ENCODE measurements around the gene PSG2. TPM values are rescaled to one million over a fixed set of nuclear protein-coding genes. Genes with fewer than 3 reads are reported as not detected.
"Not testable (repeated sequence)": the region's sequence is repeated elsewhere in the genome, so short reads cannot be mapped to it uniquely, and the experiment has no call there.

Gene PSG2
- not detected for polyA plus RNA-seq
- long read RNA-seq, donor 1: 0 reads
- long read RNA-seq, donor 2: 0 reads
- long read RNA-seq, donor 3: 0 reads
- long read RNA-seq, donor 4: 0 reads
- long read RNA-seq, donor 5: 0 reads
- long read RNA-seq, donor 6, transcript PSG2-202 (6 exons, 1,538 nt): major isoform, 12 of 12 reads
- long read RNA-seq, donor 6, partial matches to known transcripts: 0 of 12 reads
- long read RNA-seq, donor 6, other reads (novel, unspliced or antisense): 0 of 12 reads
- long read RNA-seq, donor 7: 0 reads
- long read RNA-seq, donor 8: 0 reads
- long read RNA-seq, donor 9: 0 reads
- long read RNA-seq, donor 10: 0 reads
- long read RNA-seq, donor 11: 0 reads

DNA sequence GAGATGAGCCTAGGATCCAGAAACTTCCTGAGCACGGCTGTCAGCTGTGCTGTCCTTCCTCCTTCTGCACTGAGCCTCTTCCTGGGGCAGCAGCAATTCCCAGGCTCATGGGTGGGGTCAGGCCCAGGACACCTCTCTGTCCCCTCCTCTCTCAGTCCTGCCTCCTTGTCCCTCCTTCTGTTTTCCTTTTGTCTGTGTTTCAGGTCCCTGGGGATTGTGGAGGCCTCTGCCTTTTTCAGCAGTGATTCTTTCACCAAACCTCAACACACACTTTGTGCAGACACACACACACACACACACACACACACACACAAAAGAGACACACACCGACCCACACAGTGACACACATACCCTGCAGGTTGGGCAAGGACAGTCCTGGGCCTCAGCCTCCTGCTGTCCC lies at the start of gene PSG2:
TSS of gene PSG2 (minus strand) at position 101 of the 400 bp plus-strand sequence. CDS start 132 bp downstream, outside the sequence.
- not testable (repeated sequence) for H3K4me3 ChIP-seq (ENCODE audit: low read length); H3K27ac ChIP-seq (ENCODE audit: low read length); H3K4me1 ChIP-seq (ENCODE audit: control insufficient read depth, insufficient read depth, low read length); H3K9me3 ChIP-seq (ENCODE audit: control insufficient read depth, low read depth, low read length); DNase-seq; H3K36me3 ChIP-seq (ENCODE audit: control insufficient read depth, insufficient read depth, low read length); H3K27me3 ChIP-seq (ENCODE audit: control insufficient read depth, insufficient read depth, low read length)
- WGBS (ENCODE audit: insufficient coverage, low lambda C conversion rate): no CpG with 5 or more reads among the region's 2 CpGs

DNA sequence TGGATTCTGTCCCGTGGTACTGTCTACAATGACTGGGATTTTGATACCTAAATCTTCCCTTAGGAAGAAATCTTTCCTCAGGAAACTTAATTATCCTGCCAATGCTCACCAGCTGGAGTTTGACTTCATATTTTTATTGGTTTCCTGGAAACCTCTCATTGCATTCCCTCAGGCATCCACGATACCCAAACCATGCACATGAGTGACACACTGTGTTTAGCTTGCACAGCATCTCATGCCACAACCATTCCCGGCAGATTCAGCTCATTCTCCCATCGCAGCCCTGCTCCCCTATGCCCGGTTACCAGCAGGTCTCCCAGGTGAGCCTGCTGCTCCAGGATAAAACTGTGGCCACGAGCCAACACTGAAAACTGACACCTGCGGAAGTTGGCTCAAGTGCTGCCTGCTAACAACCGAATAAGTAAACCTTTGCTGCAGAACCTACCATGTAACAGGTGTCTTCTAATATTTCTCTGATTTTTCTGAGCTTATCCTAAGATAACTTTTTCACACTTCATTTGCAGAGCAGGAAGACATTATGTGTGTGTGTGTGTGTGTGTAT lies 48.9 kb upstream of the PSG2 start:
- not testable (repeated sequence) for H3K36me3 ChIP-seq (ENCODE audit: control insufficient read depth, insufficient read depth, low read length); H3K4me3 ChIP-seq (ENCODE audit: low read length); H3K27me3 ChIP-seq (ENCODE audit: control insufficient read depth, insufficient read depth, low read length); H3K27ac ChIP-seq (ENCODE audit: low read length); H3K4me1 ChIP-seq (ENCODE audit: control insufficient read depth, insufficient read depth, low read length); H3K9me3 ChIP-seq (ENCODE audit: control insufficient read depth, low read depth, low read length); DNase-seq
- whole genome bisulfite sequencing (ENCODE audit: insufficient coverage, low lambda C conversion rate): no CpG with 5 or more reads among the region's 8 CpGs

DNA sequence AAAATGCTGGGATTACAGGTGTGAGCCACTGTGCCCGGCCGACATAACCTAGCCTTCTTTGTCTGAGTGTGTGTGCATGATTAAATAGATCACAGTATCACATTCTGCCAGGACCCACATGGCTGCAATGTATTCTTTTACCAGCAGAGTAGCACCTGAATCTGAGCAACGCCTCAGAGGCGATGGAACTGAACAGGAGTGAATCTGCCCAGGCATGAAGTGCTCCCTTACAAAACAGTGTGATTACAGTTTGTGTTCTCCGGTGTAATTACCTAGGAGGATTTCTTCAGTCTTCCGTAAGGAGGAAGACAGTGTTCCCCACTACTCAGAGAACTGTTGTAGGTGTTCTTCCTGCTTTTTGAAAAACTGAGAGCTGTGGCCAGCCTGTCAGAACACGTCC lies 46.7 kb upstream of the PSG2 start:
- not testable (repeated sequence) for DNase-seq; H3K4me1 ChIP-seq (ENCODE audit: control insufficient read depth, insufficient read depth, low read length); H3K27me3 ChIP-seq (ENCODE audit: control insufficient read depth, insufficient read depth, low read length); H3K4me3 ChIP-seq (ENCODE audit: low read length); H3K27ac ChIP-seq (ENCODE audit: low read length); H3K36me3 ChIP-seq (ENCODE audit: control insufficient read depth, insufficient read depth, low read length); H3K9me3 ChIP-seq (ENCODE audit: control insufficient read depth, low read depth, low read length)
- 100% methylated on average over 1 of the region's 7 CpGs for WGBS (ENCODE audit: insufficient coverage, low lambda C conversion rate)

DNA sequence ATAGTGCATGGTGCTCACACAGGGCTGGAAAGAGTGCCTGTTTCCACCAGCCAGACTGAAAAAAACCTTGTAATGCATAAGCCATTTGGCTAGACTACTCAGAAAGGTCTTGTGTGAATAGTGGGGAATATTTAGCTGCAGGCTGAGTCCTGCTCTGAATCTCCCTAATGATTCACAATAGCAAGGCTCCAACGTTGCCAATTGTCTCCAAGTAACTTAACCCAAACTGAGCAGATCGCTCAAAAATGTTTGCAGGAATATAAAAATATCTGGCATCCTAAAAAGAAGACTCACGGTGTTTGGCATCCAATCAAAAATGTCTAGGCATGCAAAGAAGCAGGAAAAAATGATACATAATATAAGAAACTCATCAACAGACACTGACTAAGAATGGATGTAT lies 44.8 kb upstream of the PSG2 start:
- H3K27me3 ChIP-seq (ENCODE audit: control insufficient read depth, insufficient read depth, low read length); H3K36me3 ChIP-seq (ENCODE audit: control insufficient read depth, insufficient read depth, low read length); DNase-seq; H3K27ac ChIP-seq (ENCODE audit: low read length); H3K9me3 ChIP-seq (ENCODE audit: control insufficient read depth, low read depth, low read length); H3K4me1 ChIP-seq (ENCODE audit: control insufficient read depth, insufficient read depth, low read length); H3K4me3 ChIP-seq (ENCODE audit: low read length): not testable (repeated sequence)
- 80% methylated on average over 1 of the region's 3 CpGs for WGBS (ENCODE audit: insufficient coverage, low lambda C conversion rate)

DNA sequence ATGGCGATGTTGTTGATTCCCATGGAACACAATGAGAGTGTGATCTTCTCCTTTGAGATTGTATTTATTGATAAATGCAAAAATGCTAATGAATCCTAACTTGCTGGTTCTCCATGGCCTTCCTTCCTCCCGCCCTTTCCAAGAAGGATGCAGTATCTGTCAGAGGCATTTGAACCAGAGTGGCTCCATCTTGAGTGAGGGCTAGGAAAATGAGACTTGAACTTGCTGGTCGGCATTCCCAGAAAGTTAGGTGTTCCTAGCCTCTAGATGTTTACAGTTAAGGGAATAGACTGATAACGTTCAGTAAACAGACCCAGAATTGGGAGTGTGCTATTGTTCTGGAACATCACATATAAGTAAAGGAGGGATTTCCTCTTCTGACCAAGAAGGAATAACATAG lies 44.2 kb upstream of the PSG2 start:
- Histone ChIP-seq H3K36me3 (ENCODE audit: control insufficient read depth, insufficient read depth, low read length) (no peaks in the 10 kb centered on the region), H3K4me3 (ENCODE audit: low read length) (no peak overlapping the region), H3K9me3 (ENCODE audit: control insufficient read depth, low read depth, low read length) (no peaks in the 10 kb centered on the region), H3K4me1 (ENCODE audit: control insufficient read depth, insufficient read depth, low read length) (no peaks in the 10 kb centered on the region), H3K27me3 (ENCODE audit: control insufficient read depth, insufficient read depth, low read length) (no peaks in the 10 kb centered on the region), H3K27ac (ENCODE audit: low read length) (no peak overlapping the region)
- 83% methylated on average over 1 of the region's 4 CpGs for WGBS (ENCODE audit: insufficient coverage, low lambda C conversion rate)
- DNase-seq: no peak

DNA sequence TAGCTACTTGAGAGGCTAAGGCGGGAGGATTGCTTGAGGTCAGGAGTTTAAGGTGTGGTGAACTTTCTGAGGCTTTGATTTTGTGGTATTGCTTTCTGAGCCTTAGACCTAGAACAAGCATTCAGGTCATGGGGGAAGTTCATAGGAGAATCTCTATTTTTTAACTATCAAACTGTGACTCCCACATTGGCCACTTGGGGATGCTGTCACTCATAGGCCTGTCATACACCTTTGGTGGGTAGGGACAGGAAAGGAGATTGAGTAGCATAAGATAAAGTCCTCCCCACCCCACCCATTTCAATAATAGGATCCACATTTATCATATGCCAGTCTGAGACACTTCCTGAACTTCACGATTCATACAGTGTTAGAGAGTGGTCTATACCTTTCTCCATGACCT lies 41.9 kb upstream of the PSG2 start:
- no peaks in the 10 kb centered on the region for H3K27me3 ChIP-seq (ENCODE audit: control insufficient read depth, insufficient read depth, low read length)
- no CpG with 5 or more reads among the region's 2 CpGs for WGBS (ENCODE audit: insufficient coverage, low lambda C conversion rate)
- H3K36me3 ChIP-seq (ENCODE audit: control insufficient read depth, insufficient read depth, low read length): no peaks in the 10 kb centered on the region
- H3K4me3 ChIP-seq (ENCODE audit: low read length): no peak overlapping the region
- no peak for DNase-seq
- H3K4me1 ChIP-seq (ENCODE audit: control insufficient read depth, insufficient read depth, low read length): no peaks in the 10 kb centered on the region
- H3K27ac ChIP-seq (ENCODE audit: low read length): no peak overlapping the region
- H3K9me3 ChIP-seq (ENCODE audit: control insufficient read depth, low read depth, low read length): no peaks in the 10 kb centered on the region

DNA sequence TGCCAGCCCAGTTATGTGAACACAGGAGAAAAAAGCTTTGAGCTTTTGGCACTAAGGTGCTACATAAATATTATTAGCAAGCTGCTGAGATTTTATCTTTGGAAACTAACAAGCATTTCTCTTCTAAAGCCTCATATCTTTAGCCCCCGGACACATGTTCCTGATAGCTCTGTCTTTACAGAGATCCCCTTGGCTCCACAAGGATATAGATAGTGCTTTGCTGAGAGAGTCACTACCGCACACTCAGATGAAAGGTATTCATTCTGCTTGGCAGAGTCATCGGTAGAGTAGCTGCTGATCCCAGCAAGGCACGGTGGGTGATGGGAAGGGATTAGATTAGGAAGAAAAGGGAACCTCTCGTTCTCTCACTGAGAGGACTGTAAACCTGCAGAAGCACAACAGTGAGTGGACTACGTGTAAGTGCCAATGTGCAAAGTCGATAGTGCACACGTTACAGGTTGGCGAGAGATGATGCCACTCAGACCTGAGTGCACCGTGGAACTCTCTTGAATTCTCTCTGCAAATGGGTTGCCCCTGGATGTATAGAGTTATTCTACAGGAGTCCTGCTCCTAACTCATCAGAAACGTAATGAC lies 38.0 kb upstream of the PSG2 start:
- H3K36me3 ChIP-seq (ENCODE audit: control insufficient read depth, insufficient read depth, low read length); H3K27ac ChIP-seq (ENCODE audit: low read length); DNase-seq; H3K9me3 ChIP-seq (ENCODE audit: control insufficient read depth, low read depth, low read length); H3K4me1 ChIP-seq (ENCODE audit: control insufficient read depth, insufficient read depth, low read length); H3K27me3 ChIP-seq (ENCODE audit: control insufficient read depth, insufficient read depth, low read length); H3K4me3 ChIP-seq (ENCODE audit: low read length): not testable (repeated sequence)
- no CpG with 5 or more reads among the region's 11 CpGs for WGBS (ENCODE audit: insufficient coverage, low lambda C conversion rate)

DNA sequence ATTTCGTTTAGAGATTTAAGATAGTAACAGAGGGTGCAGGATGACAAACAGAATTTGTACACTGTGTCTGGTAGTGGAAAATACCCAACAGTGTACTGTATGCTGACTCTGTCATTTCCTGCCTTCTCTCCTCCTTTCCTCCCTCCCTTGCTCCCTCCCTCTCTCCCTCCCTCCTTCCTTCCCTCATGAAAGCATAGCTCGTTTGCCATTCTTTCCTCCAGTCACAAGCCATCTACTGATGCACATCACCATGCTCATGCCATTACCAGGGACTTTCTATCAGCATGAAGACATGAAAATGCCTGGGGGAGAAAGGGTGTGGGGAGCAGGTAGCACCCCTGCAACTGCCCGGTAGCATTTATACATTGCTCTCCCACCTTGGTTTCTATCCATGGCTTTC lies 37.0 kb upstream of the PSG2 start:
- not testable (repeated sequence) for H3K36me3 ChIP-seq (ENCODE audit: control insufficient read depth, insufficient read depth, low read length)

DNA sequence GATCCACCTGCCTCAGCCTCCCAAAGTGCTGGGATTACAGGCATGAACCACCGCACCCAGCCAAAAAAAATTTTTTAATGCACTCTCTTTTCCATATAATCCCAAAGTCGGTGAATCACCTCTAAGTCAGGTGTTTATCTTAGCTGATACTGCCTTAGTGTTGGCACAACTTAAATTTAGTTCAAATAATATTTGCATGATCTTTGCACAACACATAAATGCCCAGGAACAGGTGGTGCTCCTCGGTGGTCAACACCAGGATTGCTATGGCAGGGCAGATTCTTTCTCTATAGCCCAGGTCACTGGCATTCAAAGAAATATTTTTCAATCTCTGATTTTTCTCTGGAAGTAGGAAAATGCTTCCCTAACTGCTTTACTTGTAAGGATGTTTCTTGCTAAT lies 33.9 kb upstream of the PSG2 start:
- not testable (repeated sequence) for H3K27me3 ChIP-seq (ENCODE audit: control insufficient read depth, insufficient read depth, low read length); H3K27ac ChIP-seq (ENCODE audit: low read length); H3K36me3 ChIP-seq (ENCODE audit: control insufficient read depth, insufficient read depth, low read length); H3K9me3 ChIP-seq (ENCODE audit: control insufficient read depth, low read depth, low read length); H3K4me1 ChIP-seq (ENCODE audit: control insufficient read depth, insufficient read depth, low read length); DNase-seq; H3K4me3 ChIP-seq (ENCODE audit: low read length)
- no CpG with 5 or more reads among the region's 3 CpGs for WGBS (ENCODE audit: insufficient coverage, low lambda C conversion rate)

More for the DNA sequence above, 37.0 kb upstream of the PSG2 start:
- H3K4me3 ChIP-seq (ENCODE audit: low read length); DNase-seq; H3K27ac ChIP-seq (ENCODE audit: low read length); H3K9me3 ChIP-seq (ENCODE audit: control insufficient read depth, low read depth, low read length); H3K27me3 ChIP-seq (ENCODE audit: control insufficient read depth, insufficient read depth, low read length); H3K4me1 ChIP-seq (ENCODE audit: control insufficient read depth, insufficient read depth, low read length): not testable (repeated sequence)
- 38% methylated on average over 1 of the region's 3 CpGs for WGBS (ENCODE audit: insufficient coverage, low lambda C conversion rate)

DNA sequence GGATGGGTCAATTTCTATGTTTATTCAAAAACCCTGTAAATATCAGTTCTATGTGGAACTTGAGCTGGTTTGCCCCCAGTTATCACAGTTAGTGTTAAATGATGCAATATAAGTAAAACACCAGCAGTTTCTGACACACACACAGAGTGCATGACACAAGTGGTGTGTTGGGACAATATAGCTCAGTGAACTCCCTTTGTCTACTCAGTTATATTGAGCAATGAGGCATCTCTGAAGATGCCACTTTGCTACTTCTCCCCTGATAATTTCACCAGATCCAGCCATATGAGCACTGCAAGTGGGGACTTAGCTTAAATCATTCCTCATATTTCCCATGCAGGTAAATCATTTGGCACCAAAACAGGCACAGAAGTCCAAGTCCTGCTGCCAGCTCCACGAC lies 33.0 kb upstream of the PSG2 start:
- H3K4me3 ChIP-seq (ENCODE audit: low read length); H3K27me3 ChIP-seq (ENCODE audit: control insufficient read depth, insufficient read depth, low read length); H3K4me1 ChIP-seq (ENCODE audit: control insufficient read depth, insufficient read depth, low read length); H3K27ac ChIP-seq (ENCODE audit: low read length); H3K36me3 ChIP-seq (ENCODE audit: control insufficient read depth, insufficient read depth, low read length); H3K9me3 ChIP-seq (ENCODE audit: control insufficient read depth, low read depth, low read length); DNase-seq: not testable (repeated sequence)
- no CpG with 5 or more reads among the region's 1 CpG for WGBS (ENCODE audit: insufficient coverage, low lambda C conversion rate)

DNA sequence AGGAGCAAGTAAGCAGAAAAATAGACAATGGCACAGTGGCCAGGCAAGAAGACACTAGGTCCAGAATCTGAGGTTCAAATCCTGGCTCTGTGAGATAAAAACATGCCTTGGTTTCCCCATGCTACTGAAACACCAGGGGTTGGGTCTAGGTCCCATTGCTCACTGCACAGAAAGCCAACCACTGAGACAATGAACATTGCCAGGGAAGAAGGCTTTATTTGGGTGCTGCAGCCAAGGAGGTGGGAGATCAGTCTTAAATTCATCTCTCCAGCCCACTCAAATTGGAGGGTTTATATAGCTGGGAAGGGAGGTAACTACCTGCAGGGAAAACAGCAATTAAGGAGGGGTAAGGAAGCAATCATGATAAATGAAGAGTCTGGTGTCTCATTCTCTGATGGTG lies 32.6 kb upstream of the PSG2 start:
- not testable (repeated sequence) for H3K27me3 ChIP-seq (ENCODE audit: control insufficient read depth, insufficient read depth, low read length); H3K4me3 ChIP-seq (ENCODE audit: low read length); H3K4me1 ChIP-seq (ENCODE audit: control insufficient read depth, insufficient read depth, low read length); DNase-seq; H3K9me3 ChIP-seq (ENCODE audit: control insufficient read depth, low read depth, low read length); H3K27ac ChIP-seq (ENCODE audit: low read length); H3K36me3 ChIP-seq (ENCODE audit: control insufficient read depth, insufficient read depth, low read length)
